Measurements from ENCODE around the gene SASH1.
A peak's percentile ranks its signal among the peaks of the same experiment; 100 is the strongest.

The SASH1 gene

GRCh38 chr6:148464319-148465010 lies 121.8 kb downstream of the SASH1 start:
- peak; percentile 57 to 59 for DNase-seq

DNA sequence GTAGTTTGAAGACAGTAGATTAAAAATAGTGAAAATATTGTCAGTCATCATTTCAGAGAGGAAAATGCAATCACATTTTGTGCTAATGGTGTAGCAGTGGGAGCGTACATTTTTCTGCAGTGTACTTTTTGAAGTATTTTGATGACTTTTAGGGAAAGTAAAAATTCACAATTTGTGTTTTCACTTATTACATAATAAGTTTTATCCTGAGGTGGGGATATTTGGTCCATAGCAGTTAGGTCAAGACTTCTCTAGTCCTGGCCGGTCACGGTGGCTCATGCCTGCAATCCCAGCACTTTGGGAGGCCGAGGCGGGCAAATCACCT lies 122.3 kb downstream of the SASH1 start:
- no peak for DNase-seq

DNA sequence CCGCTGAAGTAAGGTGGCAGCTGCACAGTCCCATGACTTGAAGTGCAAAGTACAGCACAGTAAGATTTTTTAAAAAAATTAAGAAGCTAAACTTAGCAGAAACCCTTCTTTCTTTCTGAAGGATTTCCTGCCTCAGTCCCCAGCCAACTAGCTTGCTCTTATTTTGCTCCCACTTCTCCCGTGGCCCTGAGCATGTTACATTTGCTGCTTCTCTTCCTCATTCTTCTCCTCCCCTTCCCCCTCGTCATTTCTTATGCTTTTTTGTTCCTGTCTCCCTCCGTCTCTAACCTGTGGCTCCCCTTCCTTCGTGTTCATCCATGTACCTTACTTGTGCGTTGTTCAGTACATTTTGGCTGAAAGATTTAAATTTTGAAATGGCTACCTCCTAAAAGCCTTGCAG lies 123.0 kb downstream of the SASH1 start:
- DNase-seq, result no peak

DNA sequence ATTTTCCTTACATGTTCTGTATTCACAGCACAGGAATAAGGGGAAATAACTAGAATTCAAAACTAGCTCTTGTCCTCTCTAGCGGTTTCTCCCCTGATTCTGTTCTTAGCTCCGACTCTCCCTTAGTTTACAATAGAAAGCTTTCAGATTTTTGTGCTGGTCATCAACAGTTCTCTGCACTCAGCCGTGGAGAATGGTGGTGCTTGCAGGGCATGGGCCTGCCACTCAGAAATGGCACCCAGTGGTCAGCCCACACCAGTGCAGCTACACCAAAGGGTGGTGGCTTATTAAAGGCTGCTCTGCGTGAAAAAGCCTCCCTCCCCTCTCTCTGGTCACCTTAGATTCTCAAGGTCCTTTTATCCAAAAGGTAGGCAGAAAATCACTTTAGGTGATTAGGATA lies 123.5 kb downstream of the SASH1 start:
- no peak for DNase-seq

- no peak for DNase-seq
Measured at GRCh38 chr6:148467926-148468325, 125.3 kb downstream of the SASH1 start.

DNA sequence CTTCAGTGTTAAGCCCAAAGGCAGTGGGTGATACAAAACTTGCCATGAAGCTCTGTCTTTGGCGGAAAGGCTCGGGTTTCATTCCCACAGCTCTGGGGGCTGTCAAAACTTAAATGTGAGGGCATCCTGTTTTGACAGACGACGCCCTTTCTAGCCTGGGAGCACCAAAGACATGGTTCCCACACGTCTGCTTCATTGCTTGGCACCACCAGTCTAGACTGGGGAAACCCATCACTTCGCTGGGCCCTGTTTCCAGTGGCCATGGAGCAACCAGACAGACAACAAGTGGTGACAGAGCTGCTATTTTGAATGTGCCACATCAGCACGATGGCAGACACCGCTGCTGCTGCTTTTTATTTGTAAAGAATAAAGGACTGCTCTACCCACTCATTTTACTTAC lies 127.5 kb downstream of the SASH1 start:
- no peak for DNase-seq

- no peak for DNase-seq
Measured at GRCh38 chr6:148470606-148471465, 128.2 kb downstream of the SASH1 start.

DNA sequence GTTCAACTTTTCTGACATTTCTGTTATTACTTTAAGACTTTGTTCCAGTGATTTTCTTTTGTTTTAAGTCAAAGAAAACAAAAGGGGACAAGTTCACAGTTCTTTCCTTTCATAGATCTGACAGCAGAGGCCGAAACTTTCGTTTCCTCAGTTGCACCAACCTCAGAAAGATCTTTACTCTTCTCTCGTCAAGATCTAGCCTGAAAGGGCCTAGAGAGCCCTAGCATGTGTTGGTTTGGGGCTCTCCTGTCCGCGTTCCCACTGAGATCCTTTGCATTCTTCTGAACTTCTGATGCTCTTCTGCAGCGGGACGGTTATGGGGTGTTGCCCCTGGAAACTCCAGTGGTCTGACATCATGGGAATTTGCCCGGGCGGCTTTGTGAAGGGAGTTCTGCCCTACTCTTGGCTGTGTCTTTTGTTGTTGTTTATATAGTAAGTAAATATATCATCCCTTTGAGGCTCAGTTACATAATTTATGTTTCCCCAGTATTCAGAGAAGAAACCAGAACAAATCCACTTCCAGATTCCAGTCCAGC lies 129.1 kb downstream of the SASH1 start:
- no peak for DNase-seq

GRCh38 chr6:148472171-148473105 lies 129.8 kb downstream of the SASH1 start:
- DNase-seq, result no peak

- DNase-seq, result no peak
Measured at GRCh38 chr6:148479497-148479896, 136.9 kb downstream of the SASH1 start.

GRCh38 chr6:148487461-148487860 lies 144.8 kb downstream of the SASH1 start:
- DNase-seq, result no peak

GRCh38 chr6:148491638-148492251 lies 149.1 kb downstream of the SASH1 start:
- DNase-seq, result no peak

DNA sequence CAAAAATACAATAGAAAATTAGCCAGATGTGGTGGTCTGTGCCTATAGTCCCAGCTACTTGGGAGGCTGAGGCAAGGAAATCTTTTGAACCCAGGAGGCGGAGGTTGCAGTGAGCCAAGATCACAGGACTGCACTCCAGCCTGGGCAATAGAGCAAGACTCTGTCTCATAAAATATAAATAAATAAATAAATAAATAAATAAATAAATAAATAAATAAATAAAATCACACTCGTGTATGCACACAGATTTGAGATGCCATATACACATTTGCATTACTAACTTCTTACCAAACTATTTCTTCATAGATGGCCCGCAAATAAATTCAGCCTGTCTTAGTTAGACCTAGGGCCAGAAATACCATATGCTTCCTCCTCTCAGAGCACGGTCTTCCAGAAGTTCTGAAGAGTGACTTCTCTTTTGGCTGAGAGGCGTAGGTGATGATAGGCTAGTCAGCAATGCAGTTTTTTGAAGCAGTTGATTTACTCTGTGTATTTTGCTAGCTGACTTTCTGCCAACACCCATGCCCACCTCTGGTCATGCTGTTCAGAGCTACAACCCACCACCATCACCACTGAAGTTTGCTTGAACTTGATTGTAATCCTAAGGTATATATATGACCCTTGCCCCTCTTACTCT lies 150.1 kb downstream of the SASH1 start:
- no peak for DNase-seq

- DNase-seq, result no peak
Measured at GRCh38 chr6:148493424-148493823, 150.8 kb downstream of the SASH1 start.

- DNase-seq, result no peak
Measured at GRCh38 chr6:148494226-148494625, 151.6 kb downstream of the SASH1 start.

- DNase-seq, result no peak
Measured at GRCh38 chr6:148495029-148495428, 152.4 kb downstream of the SASH1 start.

DNA sequence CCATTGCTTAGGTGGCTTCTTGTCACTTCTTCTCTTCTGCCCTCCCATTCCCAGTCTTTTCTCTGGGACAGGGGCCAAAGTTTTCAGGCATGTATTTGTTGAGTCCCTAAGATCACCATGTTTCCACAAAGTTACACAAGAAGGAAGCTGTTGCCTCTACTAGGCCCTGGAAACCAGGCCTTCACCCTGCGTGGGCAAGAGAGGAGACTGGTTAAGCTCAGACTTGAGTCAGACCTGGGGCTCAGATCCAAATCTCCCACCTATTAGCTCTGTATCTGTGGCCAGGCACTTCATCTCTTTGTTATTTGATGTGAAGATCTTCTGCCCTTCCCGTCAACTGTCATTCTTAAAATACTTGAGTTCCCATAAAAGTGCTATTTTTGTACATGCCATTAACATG lies 154.6 kb downstream of the SASH1 start:
- no peak for DNase-seq

- no peak for DNase-seq
Measured at GRCh38 chr6:148497717-148498116, 155.1 kb downstream of the SASH1 start.

GRCh38 chr6:148500402-148500801 lies 157.8 kb downstream of the SASH1 start:
- no peak for DNase-seq

DNA sequence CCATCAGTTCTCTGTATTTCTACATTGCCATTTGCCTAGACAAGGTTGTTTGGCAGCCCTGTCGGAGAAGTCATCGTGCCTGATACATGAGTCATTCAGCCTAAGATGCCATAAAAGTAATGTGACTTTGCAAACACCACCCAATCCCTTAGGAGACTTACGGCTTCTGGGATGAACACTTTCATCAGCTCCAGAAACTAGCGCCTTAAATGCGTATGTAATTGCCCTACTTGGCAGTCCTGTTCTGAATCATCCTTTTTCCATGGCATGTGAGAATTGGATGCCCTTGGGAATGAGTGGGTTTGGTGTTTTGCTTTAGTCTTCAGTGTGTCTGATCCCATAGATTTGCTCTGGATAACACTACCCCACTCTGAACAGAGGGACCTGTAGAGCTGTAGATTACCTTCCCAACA lies 158.5 kb downstream of the SASH1 start:
- DNase-seq, result no peak

- DNase-seq, result no peak
Measured at GRCh38 chr6:148502083-148502772, 159.6 kb downstream of the SASH1 start.

- no peak for DNase-seq
Measured at GRCh38 chr6:148502773-148503135, 160.1 kb downstream of the SASH1 start.

Data from stimulated activated CD4-positive, alpha-beta T cell treated with anti-CD3 and anti-CD28 coated beads, Interleukin-2, amount 100 ng/mL, for 48 hours (primary cell).